GM12892 (cell line): ENCODE measurements around the gene GXYLT2.

ENCODE experiments used
- POLR2A ChIP-seq: IDR thresholded peaks from 2 replicates; pipeline ENCODE4 v1.6.1; 2011; ENCODE audit warnings: low read depth, low read length, control low read depth
- POLR2AphosphoS5 ChIP-seq: IDR thresholded peaks from 2 replicates; pipeline ENCODE4 v1.6.1; 2011; ENCODE audit warnings: low read depth, low read length, control low read depth

DNA sequence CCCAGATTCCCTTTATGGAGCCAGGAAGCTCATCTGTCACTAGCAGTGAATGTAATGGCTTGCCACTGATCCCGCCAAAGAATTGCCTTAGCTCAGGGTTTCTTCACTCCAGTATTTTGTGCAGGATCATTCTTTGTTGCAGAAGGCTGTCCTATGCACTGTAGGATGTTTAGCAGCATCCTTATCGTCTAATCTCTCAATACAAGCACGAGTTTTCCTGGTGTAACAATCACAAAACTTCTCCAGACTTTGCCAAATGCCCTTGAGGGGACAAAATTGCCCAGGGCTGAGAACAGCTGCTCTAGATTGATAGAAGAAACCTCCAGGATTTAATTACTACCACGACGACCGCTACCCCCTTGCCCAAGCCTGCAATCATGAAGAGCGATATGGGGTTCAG lies 32.8 kb upstream of the GXYLT2 start:
- TF ChIP-seq POLR2A (no peak), POLR2AphosphoS5 (no peak)
